Measurements from ENCODE around the gene THOC5.

DNA sequence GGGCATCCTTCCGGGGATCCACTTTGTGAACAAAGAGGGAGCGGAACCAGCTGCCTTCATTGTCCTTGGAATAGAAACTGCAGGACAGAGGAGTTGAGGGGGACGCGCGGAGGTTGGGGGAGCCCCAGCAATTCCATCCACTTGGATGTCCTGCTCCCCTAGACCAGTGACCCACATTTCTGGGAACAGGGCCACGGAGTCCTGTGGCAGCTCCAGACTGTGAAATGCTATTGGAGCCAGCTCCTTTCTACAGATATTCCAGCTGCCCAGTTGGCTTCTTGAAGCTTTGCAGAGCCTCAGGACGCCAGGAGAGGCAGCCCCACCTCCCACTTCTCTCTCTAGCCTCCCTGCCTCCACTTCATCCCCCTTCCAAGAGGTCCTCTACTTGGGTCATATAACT, 16.9 kb upstream of the THOC5 start:
- no peak for TF ChIP-seq CTCF (IDR thresholded peaks at IDR 0.05; ENCODE audit: poor library complexity)
- TF ChIP-seq EZH2 (IDR thresholded peaks at IDR 0.05; ENCODE audit: borderline replicate concordance) = no peak
- no peak for TF ChIP-seq EZH2phosphoT487 (IDR thresholded peaks at IDR 0.05; ENCODE audit: low read depth, severe bottlenecking, unreplicated experiment)

Data from hepatocyte (in vitro differentiated cells).